Parathyroid adenoma (tissue), 2 donors: ENCODE measurements around the gene LCE1B.

Source experiments
- H2AFZ ChIP-seq: fragments of 300-600 bp; sonication (generic); one replicate; pipeline ENCODE4 v1.7.0; 2017; ENCODE audit warnings: antibody characterized with exemption, mild to moderate bottlenecking
- H3K27ac ChIP-seq: fragments of 300-600 bp; sonication (generic); one replicate; pipeline ENCODE4 v1.7.0; 2017
- H3K27me3 ChIP-seq: fragments of 300-600 bp; sonication (generic); one replicate; pipeline ENCODE4 v1.7.0; 2017; ENCODE audit warnings: low read length; ENCODE audit not compliant: control insufficient read depth, insufficient read depth
- H3K36me3 ChIP-seq: fragments of 300-600 bp; sonication (generic); one replicate; pipeline ENCODE4 v1.7.0; 2017; ENCODE audit warnings: low read length; ENCODE audit not compliant: control insufficient read depth, insufficient read depth
- H3K4me1 ChIP-seq: fragments of 300-600 bp; sonication (generic); one replicate; pipeline ENCODE4 v1.7.0; 2017; ENCODE audit warnings: control low read depth
- H3K4me2 ChIP-seq: fragments of 300-600 bp; sonication (generic); one replicate; pipeline ENCODE4 v1.7.0; 2017; ENCODE audit warnings: low read length
- H3K4me3 ChIP-seq: fragments of 300-600 bp; sonication (generic); one replicate; pipeline ENCODE4 v1.7.0; 2017; ENCODE audit warnings: low read depth, low read length
- H3K79me2 ChIP-seq: fragments of 300-600 bp; sonication (generic); one replicate; pipeline ENCODE4 v1.7.0; 2017; ENCODE audit warnings: control low read depth
- H3K9ac ChIP-seq: fragments of 300-600 bp; sonication (generic); one replicate; pipeline ENCODE4 v1.7.0; 2017; ENCODE audit warnings: mild to moderate bottlenecking
- H3K9me3 ChIP-seq: fragments of 300-600 bp; sonication (generic); one replicate; pipeline ENCODE4 v1.7.0; 2017; ENCODE audit warnings: low read length; ENCODE audit not compliant: control insufficient read depth
- TF ChIP-seq, protein P1 (sequence below): fragments of 300-600 bp; sonication (generic); IDR thresholded peaks from one replicate; pipeline ENCODE4 v1.7.0; 2017; ENCODE audit warnings: antibody characterized with exemption, mild to moderate bottlenecking
- donor health status: primary hyperparathyroidism.

LCE1B gene

DNA sequence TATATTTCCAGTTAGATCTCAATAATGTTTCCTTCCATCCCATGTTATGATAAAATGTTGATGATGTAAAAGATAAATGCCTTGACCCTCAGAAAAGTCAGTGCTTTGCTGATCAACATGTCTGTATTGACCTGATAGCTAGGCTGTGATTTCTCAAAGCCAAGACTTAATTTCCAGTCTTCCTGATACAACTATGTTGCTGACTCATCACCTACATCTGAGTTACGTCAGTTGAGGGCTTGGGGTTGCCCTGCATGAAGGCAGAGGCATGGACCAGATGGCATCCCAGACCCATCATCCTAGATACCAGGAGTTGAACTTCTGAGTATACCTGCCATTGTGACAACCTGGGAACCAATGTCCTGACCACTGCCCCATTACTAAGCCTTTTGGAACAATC, 10.4 kb upstream of the LCE1B start:
- Histone ChIP-seq H3K4me1 (no peaks in the 10 kb centered on the region), H3K9me3 (no peaks in the 10 kb centered on the region), H3K36me3 (no peaks in the 10 kb centered on the region), H3K27me3 (no peaks in the 10 kb centered on the region), H2AFZ (no peak overlapping the region), H3K4me2 (no peak overlapping the region), H3K79me2 (no peaks in the 10 kb centered on the region), H3K27ac (no peak overlapping the region), H3K9ac (no peak overlapping the region), H3K4me3 (no peak overlapping the region)
- TF ChIP-seq, protein P1, sequence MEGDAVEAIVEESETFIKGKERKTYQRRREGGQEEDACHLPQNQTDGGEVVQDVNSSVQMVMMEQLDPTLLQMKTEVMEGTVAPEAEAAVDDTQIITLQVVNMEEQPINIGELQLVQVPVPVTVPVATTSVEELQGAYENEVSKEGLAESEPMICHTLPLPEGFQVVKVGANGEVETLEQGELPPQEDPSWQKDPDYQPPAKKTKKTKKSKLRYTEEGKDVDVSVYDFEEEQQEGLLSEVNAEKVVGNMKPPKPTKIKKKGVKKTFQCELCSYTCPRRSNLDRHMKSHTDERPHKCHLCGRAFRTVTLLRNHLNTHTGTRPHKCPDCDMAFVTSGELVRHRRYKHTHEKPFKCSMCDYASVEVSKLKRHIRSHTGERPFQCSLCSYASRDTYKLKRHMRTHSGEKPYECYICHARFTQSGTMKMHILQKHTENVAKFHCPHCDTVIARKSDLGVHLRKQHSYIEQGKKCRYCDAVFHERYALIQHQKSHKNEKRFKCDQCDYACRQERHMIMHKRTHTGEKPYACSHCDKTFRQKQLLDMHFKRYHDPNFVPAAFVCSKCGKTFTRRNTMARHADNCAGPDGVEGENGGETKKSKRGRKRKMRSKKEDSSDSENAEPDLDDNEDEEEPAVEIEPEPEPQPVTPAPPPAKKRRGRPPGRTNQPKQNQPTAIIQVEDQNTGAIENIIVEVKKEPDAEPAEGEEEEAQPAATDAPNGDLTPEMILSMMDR = no peak

DNA sequence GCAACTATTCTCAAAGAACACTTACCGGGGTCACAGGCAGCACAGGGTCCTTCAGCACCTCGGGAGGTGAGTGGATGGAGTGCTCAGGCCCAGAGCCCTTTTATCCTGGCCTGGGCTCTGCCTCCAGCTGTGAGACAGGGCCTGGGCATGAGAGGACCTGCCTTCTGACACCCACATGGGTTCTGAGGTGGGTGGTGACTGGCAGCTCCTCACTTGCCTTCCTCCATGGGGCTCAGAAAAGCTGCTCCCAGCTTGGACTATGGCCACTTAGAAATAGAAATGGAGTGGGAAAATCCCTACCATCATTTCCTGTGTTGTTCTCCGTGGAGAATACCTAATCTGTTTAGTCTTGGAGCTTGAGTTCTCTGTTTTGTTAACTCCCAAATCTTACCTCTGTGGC, 5.2 kb upstream of the LCE1B start, which contains the start of gene LCE1C:
LCE1C (minus strand) TSS at position 76 of the 400 bp plus-strand sequence. CDS start 1,173 bp downstream, outside the sequence.
- Histone ChIP-seq H3K9me3 (no peaks in the 10 kb centered on the region), H3K79me2 (no peaks in the 10 kb centered on the region), H3K9ac (no peak within 1 kb of the TSS), H3K27ac (no peak within 1 kb of the TSS), H3K27me3 (no peaks in the 10 kb centered on the region), H2AFZ (no peak within 1 kb of the TSS), H3K4me3 (no peak within 1 kb of the TSS), H3K4me2 (no peak within 1 kb of the TSS), H3K4me1 (no peaks in the 10 kb centered on the region), H3K36me3 (no peaks in the 10 kb centered on the region)
- TF ChIP-seq, protein P1 = no peak

DNA sequence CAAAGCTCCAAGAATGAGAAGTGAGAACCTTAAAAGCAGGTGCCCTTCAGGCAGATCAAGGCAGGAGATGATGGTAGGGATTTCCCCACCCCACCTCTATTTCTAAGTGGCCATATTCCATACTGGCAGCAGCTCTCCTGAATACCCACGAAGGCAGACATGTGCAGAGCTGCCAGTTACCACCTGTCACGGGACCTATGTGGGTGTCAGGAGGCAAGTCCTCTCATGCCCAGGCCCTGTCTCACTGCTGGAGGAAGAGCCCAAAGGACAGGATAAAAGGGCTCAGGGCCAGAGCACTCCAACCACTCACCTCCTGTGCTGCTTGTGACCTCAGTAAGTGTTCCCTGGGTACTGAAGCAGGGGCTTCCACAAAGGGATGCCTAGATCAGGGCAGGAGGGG, 721 bp upstream of the LCE1B start:
- no peak overlapping the region for H3K4me3 ChIP-seq
- no peak overlapping the region for H3K4me2 ChIP-seq
- no peak overlapping the region for H3K9ac ChIP-seq
- H2AFZ ChIP-seq = no peak overlapping the region
- no peaks in the 10 kb centered on the region for H3K27me3 ChIP-seq
- no peaks in the 10 kb centered on the region for H3K4me1 ChIP-seq
- no peaks in the 10 kb centered on the region for H3K36me3 ChIP-seq
- no peak overlapping the region for H3K27ac ChIP-seq
- no peaks in the 10 kb centered on the region for H3K9me3 ChIP-seq
- H3K79me2 ChIP-seq = no peaks in the 10 kb centered on the region
- TF ChIP-seq, protein P1 = no peak

DNA sequence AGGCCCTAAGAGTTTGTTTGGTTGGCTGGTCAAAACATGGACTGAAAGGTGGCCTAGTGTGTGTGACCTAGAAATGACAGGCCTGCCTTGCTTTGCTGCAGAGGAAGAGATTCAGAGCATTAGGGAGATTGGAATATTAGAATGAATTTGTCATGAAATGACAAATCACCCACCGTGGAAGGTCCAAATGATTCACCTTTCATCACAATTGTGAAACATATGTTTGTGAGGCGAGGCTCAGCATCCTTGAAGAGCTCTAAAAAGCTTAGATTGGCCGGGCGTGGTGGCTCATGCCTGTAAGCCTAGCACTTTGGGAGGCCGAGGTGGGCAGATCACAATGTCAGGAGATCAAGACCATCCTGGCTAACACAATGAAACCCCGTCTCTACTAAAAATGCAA, 5.5 kb downstream of the LCE1B start:
- no peak overlapping the region for H2AFZ ChIP-seq
- H3K9ac ChIP-seq = no peak overlapping the region
- H3K36me3 ChIP-seq = no peaks in the 10 kb centered on the region
- H3K4me1 ChIP-seq = peaks cover 3% of the 10 kb centered on the region
- H3K27me3 ChIP-seq = no peaks in the 10 kb centered on the region
- TF ChIP-seq, protein P1 = no peak
- no peak overlapping the region for H3K4me3 ChIP-seq
- no peak overlapping the region for H3K4me2 ChIP-seq
- no peak overlapping the region for H3K27ac ChIP-seq
- H3K9me3 ChIP-seq = no peaks in the 10 kb centered on the region
- no peaks in the 10 kb centered on the region for H3K79me2 ChIP-seq

DNA sequence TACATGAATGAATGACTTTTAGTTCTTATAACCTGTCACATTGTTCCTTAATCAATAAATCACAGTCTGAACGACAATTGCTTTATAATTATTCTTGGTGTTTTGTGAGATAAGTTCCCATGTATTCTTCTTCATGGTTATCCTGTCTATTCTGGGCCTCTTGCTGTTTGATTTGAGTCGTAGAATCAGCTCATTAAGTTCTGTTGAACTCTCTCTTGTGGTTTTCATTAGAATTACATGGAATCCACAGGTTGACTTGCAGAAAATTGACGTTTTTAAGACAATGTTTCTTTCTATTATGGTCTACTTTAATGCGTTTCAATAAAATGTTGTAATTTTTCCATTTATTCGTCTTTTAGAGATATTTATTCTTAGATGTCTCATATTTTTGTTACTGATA, 11.5 kb downstream of the LCE1B start:
- TF ChIP-seq, protein P1 = no peak

More for the DNA sequence above, 11.5 kb downstream of the LCE1B start:
- Histone ChIP-seq H3K4me1 (peaks cover 3% of the 10 kb centered on the region), H3K4me3 (no peak overlapping the region), H3K36me3 (no peaks in the 10 kb centered on the region), H2AFZ (no peak overlapping the region), H3K9me3 (no peaks in the 10 kb centered on the region), H3K4me2 (no peak overlapping the region), H3K79me2 (no peaks in the 10 kb centered on the region), H3K27me3 (no peaks in the 10 kb centered on the region), H3K27ac (no peak overlapping the region), H3K9ac (no peak overlapping the region)
